Brain microvascular endothelial cell (primary cell): ENCODE data around the gene AP2A1.

Experiments used
- DNase-seq: peaks from one replicate; pipeline ENCODE4 v3.0.0-alpha.2; 2020
- H3K27ac ChIP-seq: fragments of 250-450 bp; sonication (Bioruptor Pico); 2 replicates; pipeline ENCODE4 v1.5.1; 2020; ENCODE audit warnings: mild to moderate bottlenecking, moderate library complexity
- H3K27me3 ChIP-seq: fragments of 250-450 bp; sonication (Bioruptor Pico); replicated peaks from 2 replicates; pipeline ENCODE4 v1.5.1; 2020; ENCODE audit warnings: mild to moderate bottlenecking
- H3K36me3 ChIP-seq: fragments of 250-450 bp; sonication (Bioruptor Pico); replicated peaks from 2 replicates; pipeline ENCODE4 v1.5.1; 2020; ENCODE audit warnings: mild to moderate bottlenecking
- H3K4me3 ChIP-seq: 2 replicates; pipeline ENCODE4 v1.5.1; 2011; ENCODE audit warnings: low read depth, mild to moderate bottlenecking, control low read depth, low read length, moderate library complexity
- CTCF ChIP-seq: IDR thresholded peaks from 2 replicates; pipeline ENCODE4 v1.5.1; 2011; ENCODE audit warnings: low read depth, mild to moderate bottlenecking, moderate library complexity, low read length, control low read depth, inconsistent platforms; ENCODE audit errors: missing control alignments
- in situ Hi-C: cut with HindIII; loops from 2 replicates; pipeline ENCODE4 v1.10.0; 2017; ENCODE audit warnings: low sequenced_read_pairs, low pct_ligation_motif_present

The AP2A1 gene

GRCh38 chr19:49746206-49746958 is 20.4 kb upstream of the AP2A1 start:
- no peak for TF ChIP-seq CTCF
- Histone ChIP-seq H3K27ac (no peak overlapping the region), H3K36me3 (no peaks in the 10 kb centered on the region), H3K4me3 (no peak overlapping the region), H3K27me3 (no peaks in the 10 kb centered on the region)
- DNase-seq = no peak
- in situ Hi-C loops = no loop called here

- no peak overlapping the region for H3K27ac ChIP-seq
- no peaks in the 10 kb centered on the region for H3K27me3 ChIP-seq
- no peak for DNase-seq
- no peaks in the 10 kb centered on the region for H3K36me3 ChIP-seq
- TF ChIP-seq CTCF = no peak
- in situ Hi-C loops = no loop called here
- H3K4me3 ChIP-seq = no peak overlapping the region
Measured at GRCh38 chr19:49749055-49749716, 17.6 kb upstream of the AP2A1 start.

- DNase-seq = no peak
- in situ Hi-C loops = no loop called here
- Histone ChIP-seq H3K4me3 (no peak overlapping the region), H3K36me3 (no peaks in the 10 kb centered on the region), H3K27ac (no peak overlapping the region), H3K27me3 (no peaks in the 10 kb centered on the region)
- no peak for TF ChIP-seq CTCF
Measured at GRCh38 chr19:49749771-49750170, 17.0 kb upstream of the AP2A1 start.

- TF ChIP-seq CTCF = no peak
- Histone ChIP-seq H3K36me3 (no peaks in the 10 kb centered on the region), H3K27ac (no peak overlapping the region), H3K4me3 (no peak overlapping the region), H3K27me3 (no peaks in the 10 kb centered on the region)
- no peak for DNase-seq
- in situ Hi-C loops = no loop called here
Measured at GRCh38 chr19:49752701-49753100, 14.1 kb upstream of the AP2A1 start.

- in situ Hi-C loops = no loop called here
- TF ChIP-seq CTCF = no peak
- H3K4me3 ChIP-seq = no peak overlapping the region
- no peak overlapping the region for H3K27ac ChIP-seq
- no peak for DNase-seq
- no peaks in the 10 kb centered on the region for H3K27me3 ChIP-seq
- no peaks in the 10 kb centered on the region for H3K36me3 ChIP-seq
Measured at GRCh38 chr19:49755956-49756355, 10.8 kb upstream of the AP2A1 start.

- in situ Hi-C loops = no loop called here
- Histone ChIP-seq H3K27me3 (no peaks in the 10 kb centered on the region), H3K4me3 (no peak overlapping the region), H3K27ac (peak overlapping the region; percentile 51), H3K36me3 (no peaks in the 10 kb centered on the region)
- TF ChIP-seq CTCF = no peak
- DNase-seq = peak; percentile 62
Measured at GRCh38 chr19:49758292-49758691, 8.5 kb upstream of the AP2A1 start.
